Pancreas (tissue), 10 donors: ENCODE data around the gene CALN1. TPM values are rescaled to one million over a fixed set of nuclear protein-coding genes. Genes with fewer than 3 reads are reported as not detected.

Experiments used
- ATAC-seq, 4 donors: fragments of 200-7000 bp; cut with Tn5 transposase; one replicate each; pipeline versions ENCODE4 v1.8.0 to v1.9.1; 2020; ENCODE audit warnings: mild to moderate bottlenecking in 4 of 4, moderate library complexity in 4 of 4
- DNase-seq, 6 donors: peaks; one replicate each; pipeline ENCODE4 v3.0.0-alpha.2; 2020
- FAIRE-seq: peaks from 2 replicates; lab custom pipeline; 2012; peaks lifted over from hg19 to GRCh38; lab: Jason Lieb, UNC
- H3K27ac ChIP-seq, 4 donors: fragments of 200-600 bp; sonication (generic); 1 replicate in 3 of 4; 2 replicates in 1 of 4; pipeline versions ENCODE4 v1.5.0 to v1.8.0; 2020
- H3K27me3 ChIP-seq, 4 donors: fragments of 200-600 bp; one replicate each; pipeline ENCODE4 v1.8.0; 2021
- H3K36me3 ChIP-seq, 3 donors: fragments of 200-600 bp; sonication (generic) in 1 of 3; one replicate each; pipeline versions ENCODE4 v1.5.0 to v1.8.0; 2020 to 2021
- H3K4me1 ChIP-seq, 3 donors: fragments of 200-600 bp; one replicate each; pipeline ENCODE4 v1.8.0; 2021
- H3K4me3 ChIP-seq, 4 donors: fragments of 200-600 bp; sonication (generic) in 2 of 4; one replicate each; pipeline versions ENCODE4 v1.5.0 to v1.8.0; 2020 to 2021
- H3K9me3 ChIP-seq, 4 donors: fragments of 200-600 bp; one replicate each; pipeline ENCODE4 v1.8.0; 2021
- WGBS, 2 donors: extraction: QIAGEN DNeasy Blood & Tissue Kit; methylation state at CpG; one replicate each; pipeline ENCODE4 v1.1.7; 2013; 5-methylcytosine and 5-hydroxymethylcytosine counted together
- intact Hi-C, 3 donors: fragments of 100-400 bp; cut with DNase I; formaldehyde crosslinking; loops; one replicate each; pipeline versions ENCODE4 v1.11.1 to v1.14.2; 2022
- polyA plus RNA-seq, 2 donors: library from polyadenylated mRNA; stranded (reverse); fragments of 200-250 nt; gene quantifications; one replicate each; pipeline ENCODE4 v1.2.3, GENCODE V29; 2013
- total RNA-seq, 6 donors: library from RNA; stranded (reverse); fragmentation: NEBNext Ultra II Directional in 4 of 6; extraction: Animal tissue kit (Norgen Biotek cat#: 25700) in 4 of 6; gene quantifications; one replicate each; pipeline versions ENCODE4 v1.2.1 to v1.2.4, GENCODE V29; 2021 to 2023
- TF ChIP-seq, protein P1 (sequence below), 4 donors: fragments of 200-600 bp; sonication (generic) in 3 of 4; IDR thresholded peaks; one replicate each; pipeline versions ENCODE4 v1.5.0 to v1.8.0; 2021; ENCODE audit warnings: antibody characterized with exemption in 4 of 4
- donor health status: healthy with polysubstance abuse.
- donor health status: DM: no; HTN: no; CAD: no; lungs with moderate emphysema.
- donor health status: DM: no; HTN: no; CAD: no.
- donor health status: control.
- donor health status: control.
- donor health status: Bipolar disorder and iron deficiency.
- donor health status: DM: yes; HTN: yes; CAD: no.
- donor health status: DM: no; HTN: no; CAD: no.
- donor health status: DM: no; HTN: no; CAD: no.
- donor health status: DM: yes; HTN: yes; CAD: no.

CALN1 gene
- total and polyA plus RNA-seq, 8 donors = 0.39 to 18.4 (median 1.5) TPM

DNA sequence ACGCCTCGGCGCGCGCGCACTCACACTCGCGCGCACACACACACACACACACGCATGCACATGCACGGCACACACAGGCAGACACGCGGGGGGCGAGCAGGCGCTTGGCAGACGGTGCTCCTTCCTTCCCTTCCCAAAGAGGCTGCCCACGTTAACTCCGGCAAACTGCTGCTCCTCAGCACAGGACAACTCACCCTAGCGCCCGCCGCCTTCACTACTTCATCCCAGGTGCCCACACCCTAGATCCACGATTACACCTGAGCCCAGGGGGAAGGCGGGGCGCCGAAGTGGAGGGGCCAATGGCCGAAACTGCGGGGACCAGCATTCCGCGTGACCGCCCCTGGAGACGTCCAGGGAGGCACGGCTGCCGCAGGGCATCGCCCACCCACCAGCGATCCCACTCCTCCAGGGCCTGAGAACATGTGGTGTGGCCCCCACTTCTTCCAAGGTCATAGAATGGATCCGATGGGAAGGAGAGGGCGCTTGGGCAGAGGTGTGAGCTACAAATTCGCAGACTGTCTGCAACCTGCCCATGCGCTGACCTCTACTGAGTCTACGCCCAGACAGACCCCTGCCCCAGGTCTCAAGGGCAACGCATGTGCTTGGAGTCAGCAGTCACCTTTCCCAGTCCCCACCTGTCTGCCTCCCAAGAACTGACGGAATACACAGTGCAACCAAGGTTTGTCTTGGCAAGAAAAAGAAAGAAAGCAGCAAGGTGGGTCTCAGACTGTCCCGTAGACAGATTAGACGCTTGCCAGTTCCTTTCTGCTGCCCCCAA lies 74.6 kb downstream of the CALN1 start:
- H3K4me3 ChIP-seq = peak overlapping the region in 3 of 4 donors; percentile 31 to 58 (median 36)
- DNase-seq = peak in 2 of 6 donors; percentile 61 to 63
- TF ChIP-seq, protein P1, sequence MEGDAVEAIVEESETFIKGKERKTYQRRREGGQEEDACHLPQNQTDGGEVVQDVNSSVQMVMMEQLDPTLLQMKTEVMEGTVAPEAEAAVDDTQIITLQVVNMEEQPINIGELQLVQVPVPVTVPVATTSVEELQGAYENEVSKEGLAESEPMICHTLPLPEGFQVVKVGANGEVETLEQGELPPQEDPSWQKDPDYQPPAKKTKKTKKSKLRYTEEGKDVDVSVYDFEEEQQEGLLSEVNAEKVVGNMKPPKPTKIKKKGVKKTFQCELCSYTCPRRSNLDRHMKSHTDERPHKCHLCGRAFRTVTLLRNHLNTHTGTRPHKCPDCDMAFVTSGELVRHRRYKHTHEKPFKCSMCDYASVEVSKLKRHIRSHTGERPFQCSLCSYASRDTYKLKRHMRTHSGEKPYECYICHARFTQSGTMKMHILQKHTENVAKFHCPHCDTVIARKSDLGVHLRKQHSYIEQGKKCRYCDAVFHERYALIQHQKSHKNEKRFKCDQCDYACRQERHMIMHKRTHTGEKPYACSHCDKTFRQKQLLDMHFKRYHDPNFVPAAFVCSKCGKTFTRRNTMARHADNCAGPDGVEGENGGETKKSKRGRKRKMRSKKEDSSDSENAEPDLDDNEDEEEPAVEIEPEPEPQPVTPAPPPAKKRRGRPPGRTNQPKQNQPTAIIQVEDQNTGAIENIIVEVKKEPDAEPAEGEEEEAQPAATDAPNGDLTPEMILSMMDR (IDR thresholded peaks at IDR 0.05) = no peak
- intact Hi-C loops = no loop called here
- peak; percentile 25 to 65 (median 56) for ATAC-seq
- no peak for FAIRE-seq
- no peaks in the 10 kb centered on the region for H3K36me3 ChIP-seq
- H3K4me1 ChIP-seq = no peaks in the 10 kb centered on the region
- 3% methylated on average over 36 to 44 of the region's 44 CpGs for WGBS, 2 donors
- no peaks in the 10 kb centered on the region for H3K9me3 ChIP-seq
- H3K27ac ChIP-seq = peak overlapping the region in 1 of 4 donors; percentile 70
- no peaks in the 10 kb centered on the region for H3K27me3 ChIP-seq

DNA sequence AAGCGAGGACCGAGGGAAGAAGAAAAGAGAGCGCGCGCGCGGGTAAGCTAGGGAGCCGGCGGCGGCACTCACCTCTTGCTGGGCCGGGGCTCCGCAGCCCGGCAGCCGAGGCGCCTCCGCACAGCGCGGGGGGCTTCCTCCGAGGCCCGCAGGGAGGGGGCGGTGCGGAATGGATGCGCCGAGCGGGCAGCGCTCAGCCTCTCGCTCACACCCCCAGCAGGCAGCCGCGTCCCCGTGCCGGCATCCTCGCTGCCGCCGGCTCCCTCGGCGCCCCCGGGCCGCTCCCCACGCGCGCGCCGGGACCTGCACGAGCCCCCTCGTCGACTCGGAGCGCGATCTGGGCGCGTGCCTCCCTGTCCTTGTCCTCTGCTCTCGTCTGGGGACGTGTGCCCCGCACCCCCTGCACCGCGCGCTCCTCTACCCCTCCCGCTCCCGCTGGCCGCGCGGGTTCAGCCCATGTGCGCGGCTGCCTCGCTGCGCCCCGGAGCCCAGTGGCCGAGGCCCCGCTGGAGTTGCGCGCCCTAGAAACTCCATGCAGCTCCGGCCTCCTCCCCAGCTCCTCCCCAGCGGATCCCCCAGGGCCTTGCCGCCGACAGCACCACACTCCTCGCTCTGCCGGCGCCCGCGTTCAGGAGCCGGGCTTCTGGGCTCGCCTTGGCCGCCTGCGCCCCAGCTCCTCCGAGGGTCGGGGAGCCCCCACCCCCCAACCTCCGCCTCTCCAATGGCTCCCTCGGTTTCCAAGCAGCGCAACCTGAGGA lies 75.3 kb downstream of the CALN1 start:
- H3K4me1 ChIP-seq = no peaks in the 10 kb centered on the region
- FAIRE-seq (no peak), ATAC-seq (peak; percentile 27 to 52 (median 44)), DNase-seq (peak in 2 of 6 donors; percentile 53 to 68)
- WGBS, 2 donors = 0 to 1% methylated on average over 46 to 89 of the region's 89 CpGs
- peak overlapping the region in 1 of 4 donors; percentile 70 for H3K27ac ChIP-seq
- peak overlapping the region; percentile 15 to 58 (median 34) for H3K4me3 ChIP-seq
- intact Hi-C loops = no loop called here
- no peaks in the 10 kb centered on the region for H3K9me3 ChIP-seq
- H3K36me3 ChIP-seq = no peaks in the 10 kb centered on the region
- H3K27me3 ChIP-seq = no peaks in the 10 kb centered on the region
- TF ChIP-seq, protein P1 (IDR thresholded peaks at IDR 0.05) = no peak

DNA sequence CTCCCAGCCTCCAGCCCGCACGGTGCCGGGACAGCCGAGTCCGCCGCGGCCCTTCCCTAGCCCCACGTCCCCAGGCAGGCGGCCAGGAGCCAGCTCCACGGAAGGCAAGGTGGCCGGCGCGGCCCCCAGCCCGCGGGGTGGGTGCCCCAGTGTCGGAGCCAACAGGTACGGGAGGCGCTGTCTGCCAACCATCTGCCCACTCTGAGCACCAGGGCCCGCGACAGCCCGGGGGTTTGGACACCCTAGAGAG lies 75.8 kb downstream of the CALN1 start:
- H3K4me3 ChIP-seq = peak overlapping the region; percentile 15 to 58 (median 34)
- H3K36me3 ChIP-seq = no peaks in the 10 kb centered on the region
- 1% methylated on average over 17 to 21 of the region's 21 CpGs for WGBS, 2 donors
- H3K4me1 ChIP-seq = no peaks in the 10 kb centered on the region
- FAIRE-seq (no peak), ATAC-seq (peak in 3 of 4 donors; percentile 2 to 29 (median 22)), DNase-seq (peak in 3 of 6 donors; percentile 17 to 69 (median 65))
- H3K9me3 ChIP-seq = no peaks in the 10 kb centered on the region
- H3K27ac ChIP-seq = peak overlapping the region in 1 of 4 donors; percentile 70
- no peaks in the 10 kb centered on the region for H3K27me3 ChIP-seq
- TF ChIP-seq, protein P1 (IDR thresholded peaks at IDR 0.05) = no peak
- intact Hi-C loops = no loop called here

DNA sequence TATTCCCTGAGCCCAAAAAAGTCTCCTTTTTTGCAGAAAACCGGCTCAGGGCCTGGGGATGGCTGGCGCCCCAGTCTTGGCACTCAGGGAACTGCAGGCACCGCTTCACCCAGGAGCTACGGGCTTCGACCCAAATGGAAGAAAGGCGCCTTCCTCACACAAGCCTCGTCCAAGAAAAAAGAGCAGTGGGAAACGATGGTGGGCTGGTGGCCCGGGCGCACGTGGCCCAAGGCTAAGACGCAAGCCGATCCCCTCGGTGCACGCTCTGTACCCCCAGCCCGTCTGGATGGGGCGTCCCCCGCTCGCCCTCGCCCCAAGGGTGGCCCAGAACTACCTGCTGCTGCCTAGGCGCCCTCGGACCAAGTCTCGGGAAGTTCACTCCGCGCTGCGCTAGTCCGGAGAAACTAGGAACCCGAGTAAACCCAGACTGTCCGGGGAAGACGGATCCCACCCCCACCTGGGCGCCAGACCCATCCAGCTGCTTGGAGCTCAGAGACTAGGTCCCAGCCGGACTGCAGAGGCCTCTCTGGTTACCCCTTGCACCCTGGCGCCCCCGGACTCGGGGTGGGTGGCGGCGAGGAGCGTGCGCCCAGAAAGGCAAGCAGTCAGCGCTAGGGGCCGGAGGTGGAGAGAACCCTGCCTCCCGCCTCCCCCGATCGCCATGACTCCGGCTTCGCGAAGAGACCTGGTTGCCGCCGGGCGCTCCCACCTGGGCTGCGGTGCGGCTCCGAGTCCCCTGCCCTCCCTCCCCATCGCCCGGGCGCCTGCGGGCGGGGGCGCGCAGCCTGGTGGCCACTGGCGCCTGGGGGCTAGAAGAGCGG lies 76.4 kb downstream of the CALN1 start:
- ATAC-seq (peak; percentile 18 to 55 (median 42)), FAIRE-seq (no peak)

More for the DNA sequence above, 76.4 kb downstream of the CALN1 start:
- Histone ChIP-seq H3K27me3 (no peaks in the 10 kb centered on the region), H3K4me1 (no peaks in the 10 kb centered on the region), H3K36me3 (no peaks in the 10 kb centered on the region), H3K4me3 (peak overlapping the region; percentile 15 to 58 (median 34)), H3K9me3 (no peaks in the 10 kb centered on the region), H3K27ac (peak overlapping the region in 1 of 4 donors; percentile 70)
- TF ChIP-seq, protein P1 (IDR thresholded peaks at IDR 0.05) = no peak
- WGBS, 2 donors = 2 to 3% methylated on average over 56 to 62 of the region's 62 CpGs
- intact Hi-C loops = no loop called here
- DNase-seq = peak in 2 of 6 donors; percentile 19 to 42
